HCT116 (cell line): Measurements from ENCODE around the gene ATRN. TPM values are rescaled to one million over a fixed set of nuclear protein-coding genes. Genes with fewer than 3 reads are reported as not detected.

Experiments used
- ATAC-seq: fragments of 200-7000 bp; cut with Tn5 transposase; 2 replicates; pipeline ENCODE4 v1.9.1; 2020; ENCODE audit warnings: mild to moderate bottlenecking, moderate library complexity
- BruUV-seq: library from RNA; stranded (reverse); fragments of 400-500 nt; replicated peaks from 2 replicates; lab custom pipeline; 2021; lab: Mats Ljungman, UMichigan
- CTCF ChIA-PET: fragments of 300-600 bp; sonication (Branson Sonifier 250); formaldehyde crosslinking; loops from one replicate; lab custom pipeline; 2021; ENCODE audit warnings: antibody characterized with exemption; lab: Charles Lee
- POLR2A ChIA-PET: fragments of 300-600, 350-600 bp; sonication (Branson Sonifier 250); formaldehyde crosslinking; loops from one replicate; lab custom pipeline; 2021; ENCODE audit warnings: antibody characterized with exemption; lab: Charles Lee
- RAD21 ChIA-PET, 2 experiments: fragments of 300-600 bp; sonication (Branson Sonifier 250); formaldehyde crosslinking; loops; one replicate each; lab custom pipeline; 2023; ENCODE audit warnings: low total read pairs in 2 of 2; ENCODE audit not compliant: uncharacterized antibody in 2 of 2, unreplicated experiment in 2 of 2, low non-redundant PET in 1 of 2; lab: Charles Lee
- DNase-seq: peaks from one replicate; pipeline ENCODE4 v3.0.0-alpha.2; 2010; ENCODE audit warnings: low read depth, low spot score
- H2AFZ ChIP-seq: fragments of 200-600 bp; shearing (Covaris generic), sonication (generic); 2 replicates; pipeline ENCODE4 v1.6.1; 2017; ENCODE audit warnings: low read depth, mixed run types, mixed read lengths, antibody characterized with exemption, low read length; ENCODE audit not compliant: poor library complexity, severe bottlenecking
- H3K27ac ChIP-seq: 2 replicates; pipeline ENCODE4 v1.5.1; 2012; ENCODE audit warnings: low read depth, low read length
- H3K27me3 ChIP-seq: fragments of 200-600 bp; sonication (generic); 2 replicates; pipeline ENCODE4 v1.6.1; 2016; ENCODE audit warnings: mixed run types, low read length, mixed read lengths; ENCODE audit not compliant: insufficient read depth
- H3K36me3 ChIP-seq, 2 experiments: fragments of 200-500 bp in 1 of 2; fragments of 200-600 bp in 1 of 2; sonication (Bioruptor generic) in 1 of 2; sonication (generic) in 1 of 2; 2 replicates each; pipeline versions ENCODE4 v1.5.1 to v1.6.1; 2014 to 2016; ENCODE audit warnings: low read length in 2 of 2, inconsistent platforms in 1 of 2, mixed read lengths in 1 of 2, mixed run types in 1 of 2; ENCODE audit not compliant: insufficient read depth in 2 of 2, control insufficient read depth in 1 of 2
- H3K4me1 ChIP-seq, 2 experiments: fragments of 200-600 bp in 1 of 2; sonication (generic) in 1 of 2; 2 replicates each; pipeline versions ENCODE4 v1.5.1 to v1.6.1; 2012 to 2017; ENCODE audit warnings: low read length in 2 of 2, inconsistent platforms in 1 of 2, mild to moderate bottlenecking in 1 of 2, mixed read lengths in 1 of 2, mixed run types in 1 of 2, moderate library complexity in 1 of 2; ENCODE audit not compliant: insufficient read depth in 2 of 2, control insufficient read depth in 1 of 2
- H3K4me2 ChIP-seq: fragments of 200-600 bp; sonication (generic); 2 replicates; pipeline ENCODE4 v1.6.1; 2017; ENCODE audit warnings: mixed run types, low read length, mixed read lengths
- H3K4me3 ChIP-seq, 2 experiments: fragments of 200-600 bp in 1 of 2; sonication (generic) in 1 of 2; replicated peaks in 1 of 2; 2 replicates each; pipeline ENCODE4 v1.5.1; 2011 to 2016; ENCODE audit warnings: low read length in 2 of 2, control low read depth in 1 of 2, low read depth in 1 of 2, mild to moderate bottlenecking in 1 of 2, mixed read lengths in 1 of 2, mixed run types in 1 of 2
- H3K79me2 ChIP-seq: fragments of 200-600 bp; sonication (generic); 2 replicates; pipeline ENCODE4 v1.6.1; 2017; ENCODE audit warnings: mild to moderate bottlenecking, mixed run types, low read length, moderate library complexity, mixed read lengths; ENCODE audit not compliant: insufficient read depth
- H3K9ac ChIP-seq: fragments of 200-600 bp; sonication (generic); 2 replicates; pipeline ENCODE4 v1.6.1; 2016; ENCODE audit warnings: low read length, mixed read lengths
- H3K9me2 ChIP-seq: fragments of 200-600 bp; sonication (generic), shearing (Covaris generic); 2 replicates; pipeline ENCODE4 v1.6.1; 2017; ENCODE audit warnings: mixed run types, mild to moderate bottlenecking, moderate library complexity; ENCODE audit not compliant: insufficient read depth
- H3K9me3 ChIP-seq, 2 experiments: fragments of 200-500 bp in 1 of 2; fragments of 200-600 bp in 1 of 2; sonication (Bioruptor generic) in 1 of 2; sonication (generic) in 1 of 2; 2 replicates each; pipeline ENCODE4 v1.6.1; 2014 to 2017; ENCODE audit warnings: low read length in 2 of 2, mixed read lengths in 2 of 2, inconsistent platforms in 1 of 2, low read depth in 1 of 2, mild to moderate bottlenecking in 1 of 2, mixed run types in 1 of 2, moderate library complexity in 1 of 2; ENCODE audit not compliant: control insufficient read depth in 1 of 2, insufficient read depth in 1 of 2
- H4K20me1 ChIP-seq: fragments of 200-600 bp; sonication (generic), shearing (Covaris generic); 2 replicates; pipeline ENCODE4 v1.6.1; 2017; ENCODE audit warnings: mixed run types, mild to moderate bottlenecking, moderate library complexity; ENCODE audit not compliant: insufficient read depth
- CBX3 ChIP-seq: IDR thresholded peaks from 2 replicates; pipeline ENCODE4 v1.6.1; 2012; ENCODE audit warnings: low read depth
- CEBPB ChIP-seq: IDR thresholded peaks from 2 replicates; pipeline ENCODE4 v1.6.1; 2012; ENCODE audit warnings: low read depth
- REST ChIP-seq: IDR thresholded peaks from 2 replicates; pipeline ENCODE4 v1.6.1; 2012; ENCODE audit warnings: low read depth
- SIN3A ChIP-seq: IDR thresholded peaks from 2 replicates; pipeline ENCODE4 v1.6.1; 2012; ENCODE audit warnings: low read depth
- SP1 ChIP-seq: IDR thresholded peaks from 2 replicates; pipeline ENCODE4 v1.6.1; 2012; ENCODE audit warnings: low read depth
- SRF ChIP-seq: IDR thresholded peaks from 2 replicates; pipeline ENCODE4 v1.6.1; 2012; ENCODE audit warnings: low read depth
- TCF7L2 ChIP-seq: IDR thresholded peaks from 2 replicates; pipeline ENCODE4 v1.7.0; 2011; ENCODE audit warnings: borderline replicate concordance, inconsistent platforms; ENCODE audit not compliant: insufficient read depth, insufficient read length; ENCODE audit errors: extremely low read depth
- YY1 ChIP-seq: IDR thresholded peaks from 2 replicates; pipeline ENCODE4 v1.6.1; 2011; ENCODE audit warnings: low read length, low read depth, moderate library complexity, mild to moderate bottlenecking; ENCODE audit not compliant: insufficient replicate concordance; ENCODE audit errors: extremely low read depth
- ZBTB33 ChIP-seq: IDR thresholded peaks from 2 replicates; pipeline ENCODE4 v1.6.1; 2011; ENCODE audit warnings: mild to moderate bottlenecking, low read length, moderate library complexity; ENCODE audit not compliant: insufficient replicate concordance; ENCODE audit errors: extremely low read depth
- ZFX ChIP-seq: fragments of 450-650 bp; IDR thresholded peaks from 2 replicates; pipeline ENCODE4 v1.6.1; 2017
- ZNF274 ChIP-seq: fragments of 200-500 bp; sonication (Bioruptor generic); IDR thresholded peaks from 2 replicates; pipeline ENCODE4 v1.6.1; 2014; ENCODE audit warnings: mild to moderate bottlenecking, low read depth, low read length, inconsistent platforms
- intact Hi-C: fragments of 100-400 bp; cut with micrococcal nuclease; formaldehyde crosslinking; loops from 2 replicates; pipeline ENCODE4 v1.10.0; 2022
- total RNA-seq: library from RNA; stranded (reverse); gene quantifications from one replicate; pipeline ENCODE4 v1.2.1, GENCODE V29; 2021; ENCODE audit not compliant: unreplicated experiment
- TF ChIP-seq, protein P1 (sequence below): IDR thresholded peaks from 2 replicates; pipeline ENCODE4 v1.6.1; 2012

The ATRN gene
- total RNA-seq, 1 experiment from 2014 or later, result 24.4 TPM

GRCh38 chr20:3658019-3658715, 187.3 kb downstream of the ATRN start (continued):
- TF ChIP-seq REST, result no peak
- TF ChIP-seq CBX3, result no peak
- no peak for TF ChIP-seq ZNF274
- no peak for TF ChIP-seq TCF7L2
- TF ChIP-seq SRF, result no peak

- Histone ChIP-seq H3K9ac (no peak overlapping the region), H3K79me2 (no peaks in the 10 kb centered on the region), H3K4me2 (no peak overlapping the region), H3K9me2 (no peaks in the 10 kb centered on the region), H2AFZ (no peak overlapping the region), H3K9me3 (no peaks in the 10 kb centered on the region; a peak in 1 of 4 replicates), H3K27ac (no peak overlapping the region), H3K36me3 (no peaks in the 10 kb centered on the region), H3K27me3 (no peaks in the 10 kb centered on the region), H3K4me1 (no peaks in the 10 kb centered on the region), H3K4me3 (no peak overlapping the region), H4K20me1 (no peaks in the 10 kb centered on the region)
- ChIA-PET CTCF (no interaction called here), RAD21 (no interaction called here), POLR2A (no interaction called here)
- DNase-seq (no peak), ATAC-seq (no peak)
- intact Hi-C loops, result no loop called here
- no TSS peak for BruUV-seq
- TF ChIP-seq, protein P1, sequence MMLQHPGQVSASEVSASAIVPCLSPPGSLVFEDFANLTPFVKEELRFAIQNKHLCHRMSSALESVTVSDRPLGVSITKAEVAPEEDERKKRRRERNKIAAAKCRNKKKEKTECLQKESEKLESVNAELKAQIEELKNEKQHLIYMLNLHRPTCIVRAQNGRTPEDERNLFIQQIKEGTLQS, result no peak
- TF ChIP-seq CBX3 (no peak), YY1 (no peak), ZBTB33 (no peak), ZFX (no peak), CEBPB (no peak), SP1 (no peak), ZNF274 (no peak), SIN3A (no peak)
Observed at GRCh38 chr20:3658716-3659491, 188.1 kb downstream of the ATRN start.
